Erythroblast (primary cell): Measurements from ENCODE around the gene CATSPERB.
"Not testable (repeated sequence)": the region's sequence is repeated elsewhere in the genome, so short reads cannot be mapped to it uniquely, and the experiment has no call there.

Source experiments
- GATA1 ChIP-seq: IDR thresholded peaks from 2 replicates; pipeline ENCODE4 v1.6.1; 2011; ENCODE audit warnings: low read depth, mild to moderate bottlenecking, control low read depth, low read length, moderate library complexity
- POLR2A ChIP-seq: IDR thresholded peaks from 2 replicates; pipeline ENCODE4 v1.6.1; 2011; ENCODE audit warnings: mild to moderate bottlenecking, low read length

GRCh38 chr14:91534059-91534458 lies 197.8 kb downstream of the CATSPERB start:
- not testable (repeated sequence) for TF ChIP-seq POLR2A, GATA1
